HEK293 (cell line): ENCODE data around the gene CTNNBL1.

ENCODE experiments used
- CTCF ChIA-PET: fragments of 350-600 bp; formaldehyde crosslinking; extraction: SDS; loops from one replicate; lab custom pipeline; 2021; ENCODE audit warnings: antibody characterized with exemption; lab: Yijun Ruan, JAX
- POLR2A ChIA-PET: fragments of 300-600 bp; formaldehyde crosslinking; extraction: SDS; loops from one replicate; lab custom pipeline; 2020; ENCODE audit warnings: antibody characterized with exemption, inconsistent platforms; lab: Yijun Ruan, JAX
- H3K27ac ChIP-seq: fragments of 200-500 bp; sonication (Bioruptor generic); 2 replicates; pipeline ENCODE4 v1.5.1; 2014; ENCODE audit warnings: low read depth, low read length, control low read depth, inconsistent platforms; ENCODE audit errors: extremely low read depth
- H3K36me3 ChIP-seq, 2 experiments: fragments of 200-500 bp in 1 of 2; sonication (Bioruptor generic) in 1 of 2; 1 replicate in 1 of 2; 2 replicates in 1 of 2; pipeline ENCODE4 v1.5.1; 2014 to 2017; ENCODE audit warnings: inconsistent platforms in 2 of 2, low read length in 2 of 2; ENCODE audit not compliant: control insufficient read depth in 2 of 2, insufficient read depth in 1 of 2
- H3K4me1 ChIP-seq: fragments of 200-500 bp; sonication (Bioruptor generic); 2 replicates; pipeline ENCODE4 v1.5.1; 2014; ENCODE audit warnings: mild to moderate bottlenecking, low read length, inconsistent platforms; ENCODE audit not compliant: control insufficient read depth, insufficient read depth
- H3K4me3 ChIP-seq: 2 replicates; pipeline ENCODE4 v1.5.1; 2011; ENCODE audit warnings: low read depth, mild to moderate bottlenecking, control low read depth, low read length, moderate library complexity
- H3K9me3 ChIP-seq: fragments of 200-500 bp; sonication (Bioruptor generic); 2 replicates; pipeline ENCODE4 v1.5.1; 2014; ENCODE audit warnings: low read depth, low read length, inconsistent platforms; ENCODE audit not compliant: control insufficient read depth, insufficient read depth
- EGR2 ChIP-seq: fragments of 450-650 bp; formaldehyde crosslinking; IDR thresholded peaks from 2 replicates; pipeline ENCODE4 v1.5.1; 2016; ENCODE audit warnings: low read depth, missing biosample characterization, missing genetic modification characterization
- HOXC10 ChIP-seq: sonication (generic); formaldehyde crosslinking; IDR thresholded peaks from 2 replicates; pipeline ENCODE4 v1.8.1; 2023; ENCODE audit warnings: mild to moderate bottlenecking, missing genetic modification reagents
- SP2 ChIP-seq: fragments of 450-650 bp; formaldehyde crosslinking; IDR thresholded peaks from 2 replicates; pipeline ENCODE4 v1.5.1; 2016; ENCODE audit warnings: missing biosample characterization, missing genetic modification characterization
- YY1 ChIP-seq: fragments of 450-650 bp; formaldehyde crosslinking; IDR thresholded peaks from 2 replicates; pipeline ENCODE4 v1.5.1; 2018; ENCODE audit warnings: missing biosample characterization, missing genetic modification characterization
- ZBTB1 ChIP-seq: fragments of 450-650 bp; formaldehyde crosslinking; IDR thresholded peaks from 2 replicates; pipeline ENCODE4 v1.5.1; 2016; ENCODE audit warnings: missing biosample characterization, missing genetic modification characterization
- ZBTB21 ChIP-seq: fragments of 450-650 bp; formaldehyde crosslinking; IDR thresholded peaks from 2 replicates; pipeline ENCODE4 v1.5.1; 2017; ENCODE audit warnings: missing biosample characterization, missing genetic modification characterization
- ZBTB49 ChIP-seq: fragments of 450-650 bp; formaldehyde crosslinking; IDR thresholded peaks from 2 replicates; pipeline ENCODE4 v1.5.1; 2016; ENCODE audit warnings: missing biosample characterization, missing genetic modification characterization, low read depth
- ZFP37 ChIP-seq: fragments of 450-650 bp; formaldehyde crosslinking; IDR thresholded peaks from 2 replicates; pipeline ENCODE4 v1.5.1; 2016; ENCODE audit warnings: missing biosample characterization, missing genetic modification characterization
- ZNF133 ChIP-seq: fragments of 450-650 bp; formaldehyde crosslinking; IDR thresholded peaks from 2 replicates; pipeline ENCODE4 v1.5.1; 2016; ENCODE audit warnings: missing biosample characterization, missing genetic modification characterization
- ZNF138 ChIP-seq: fragments of 450-650 bp; formaldehyde crosslinking; IDR thresholded peaks from 2 replicates; pipeline ENCODE4 v1.5.1; 2016; ENCODE audit warnings: missing biosample characterization, missing genetic modification characterization, borderline replicate concordance
- ZNF146 ChIP-seq: fragments of 450-650 bp; formaldehyde crosslinking; IDR thresholded peaks from 2 replicates; pipeline ENCODE4 v1.5.1; 2016; ENCODE audit warnings: missing biosample characterization, missing genetic modification characterization
- ZNF157 ChIP-seq: fragments of 450-650 bp; formaldehyde crosslinking; IDR thresholded peaks from 2 replicates; pipeline ENCODE4 v1.5.1; 2016; ENCODE audit warnings: missing biosample characterization, missing genetic modification characterization
- ZNF184 ChIP-seq: fragments of 450-650 bp; IDR thresholded peaks from 2 replicates; pipeline ENCODE4 v1.5.1; 2018; ENCODE audit warnings: missing biosample characterization, mild to moderate bottlenecking, missing genetic modification characterization
- ZNF248 ChIP-seq: fragments of 450-650 bp; formaldehyde crosslinking; IDR thresholded peaks from 2 replicates; pipeline ENCODE4 v1.5.1; 2017; ENCODE audit warnings: missing biosample characterization, missing genetic modification characterization
- ZNF266 ChIP-seq: fragments of 450-650 bp; formaldehyde crosslinking; IDR thresholded peaks from 2 replicates; pipeline ENCODE4 v1.5.1; 2016; ENCODE audit warnings: missing biosample characterization, missing genetic modification characterization, low read depth
- ZNF292 ChIP-seq: fragments of 450-650 bp; formaldehyde crosslinking; IDR thresholded peaks from 2 replicates; pipeline ENCODE4 v1.5.1; 2016; ENCODE audit warnings: low read depth, missing biosample characterization, missing genetic modification characterization, borderline replicate concordance
- ZNF391 ChIP-seq: fragments of 450-650 bp; formaldehyde crosslinking; IDR thresholded peaks from 2 replicates; pipeline ENCODE4 v1.5.1; 2016; ENCODE audit warnings: low read depth, missing biosample characterization, missing genetic modification characterization, borderline replicate concordance
- ZNF426 ChIP-seq: fragments of 450-650 bp; formaldehyde crosslinking; IDR thresholded peaks from 2 replicates; pipeline ENCODE4 v1.5.1; 2017; ENCODE audit warnings: missing biosample characterization, missing genetic modification characterization, mild to moderate bottlenecking, inconsistent platforms, moderate library complexity
- ZNF433 ChIP-seq: fragments of 450-650 bp; formaldehyde crosslinking; IDR thresholded peaks from 2 replicates; pipeline ENCODE4 v1.5.1; 2016; ENCODE audit warnings: missing biosample characterization, missing genetic modification characterization, low read depth
- ZNF510 ChIP-seq: fragments of 450-650 bp; formaldehyde crosslinking; IDR thresholded peaks from 2 replicates; pipeline ENCODE4 v1.5.1; 2018; ENCODE audit warnings: mild to moderate bottlenecking, missing genetic modification characterization, missing biosample characterization; ENCODE audit not compliant: insufficient replicate concordance
- ZNF600 ChIP-seq: fragments of 450-650 bp; formaldehyde crosslinking; IDR thresholded peaks from 2 replicates; pipeline ENCODE4 v1.5.1; 2016; ENCODE audit warnings: missing biosample characterization, missing genetic modification characterization
- ZNF660 ChIP-seq: fragments of 450-650 bp; IDR thresholded peaks from 2 replicates; pipeline ENCODE4 v1.5.1; 2018; ENCODE audit warnings: missing biosample characterization, mild to moderate bottlenecking, missing genetic modification characterization
- ZNF76 ChIP-seq: fragments of 450-650 bp; formaldehyde crosslinking; IDR thresholded peaks from 2 replicates; pipeline ENCODE4; 2016; ENCODE audit warnings: low read depth, missing biosample characterization, missing genetic modification characterization, borderline replicate concordance
- ZXDB ChIP-seq: fragments of 450-650 bp; formaldehyde crosslinking; IDR thresholded peaks from 2 replicates; pipeline ENCODE4 v1.5.1; 2016; ENCODE audit warnings: missing biosample characterization, missing genetic modification characterization
- TF ChIP-seq, protein P1 (sequence below): fragments of 450-650 bp; formaldehyde crosslinking; IDR thresholded peaks from 2 replicates; pipeline ENCODE4 v1.5.1; 2016; ENCODE audit warnings: missing biosample characterization, missing genetic modification characterization
- TF ChIP-seq, protein P2 (sequence below): fragments of 450-650 bp; formaldehyde crosslinking; optimal IDR thresholded peaks from 2 replicates; pipeline ENCODE3; 2016; ENCODE audit warnings: missing biosample characterization, mild to moderate bottlenecking, missing genetic modification characterization
- TF ChIP-seq, protein P3 (sequence below): fragments of 450-650 bp; formaldehyde crosslinking; IDR thresholded peaks from 2 replicates; pipeline ENCODE4 v1.5.1; 2016; ENCODE audit warnings: missing biosample characterization, missing genetic modification characterization

Gene CTNNBL1

GRCh38 chr20:37907330-37907676 is 213.5 kb downstream of the CTNNBL1 start:
- Histone ChIP-seq H3K27ac (no peak overlapping the region), H3K9me3 (no peaks in the 10 kb centered on the region), H3K4me1 (peaks cover 9% of the 10 kb centered on the region), H3K4me3 (no peak overlapping the region), H3K36me3 (no peaks in the 10 kb centered on the region)
- TF ChIP-seq ZNF138 (tag by site-specific recombination) (no peak), EGR2 (tag by site-specific recombination) (peak; percentile 88; the same call in 1 of the 2 replicates)
- POLR2A ChIA-PET = no interaction called here
- CTCF ChIA-PET = interaction anchor here (1.1 to 1.9 kb wide), 3 partner anchors 17 to 342 kb away, joined by 3 to 6 read pairs (median 4); no protein-coding TSS in a partner anchor

GRCh38 chr20:37907677-37908401 is 214.0 kb downstream of the CTNNBL1 start:
- ChIA-PET POLR2A (no interaction called here), CTCF (interaction anchor here (0.6 to 1.9 kb wide), 5 partner anchors 16 to 342 kb away, joined by 3 to 6 read pairs (median 4); no protein-coding TSS in a partner anchor)
- H3K4me3 ChIP-seq = no peak overlapping the region
- H3K36me3 ChIP-seq = no peaks in the 10 kb centered on the region
- no peak overlapping the region for H3K27ac ChIP-seq
- peaks cover 9% of the 10 kb centered on the region for H3K4me1 ChIP-seq
- H3K9me3 ChIP-seq = no peaks in the 10 kb centered on the region
- no peak for TF ChIP-seq ZNF184
- TF ChIP-seq, protein P1, sequence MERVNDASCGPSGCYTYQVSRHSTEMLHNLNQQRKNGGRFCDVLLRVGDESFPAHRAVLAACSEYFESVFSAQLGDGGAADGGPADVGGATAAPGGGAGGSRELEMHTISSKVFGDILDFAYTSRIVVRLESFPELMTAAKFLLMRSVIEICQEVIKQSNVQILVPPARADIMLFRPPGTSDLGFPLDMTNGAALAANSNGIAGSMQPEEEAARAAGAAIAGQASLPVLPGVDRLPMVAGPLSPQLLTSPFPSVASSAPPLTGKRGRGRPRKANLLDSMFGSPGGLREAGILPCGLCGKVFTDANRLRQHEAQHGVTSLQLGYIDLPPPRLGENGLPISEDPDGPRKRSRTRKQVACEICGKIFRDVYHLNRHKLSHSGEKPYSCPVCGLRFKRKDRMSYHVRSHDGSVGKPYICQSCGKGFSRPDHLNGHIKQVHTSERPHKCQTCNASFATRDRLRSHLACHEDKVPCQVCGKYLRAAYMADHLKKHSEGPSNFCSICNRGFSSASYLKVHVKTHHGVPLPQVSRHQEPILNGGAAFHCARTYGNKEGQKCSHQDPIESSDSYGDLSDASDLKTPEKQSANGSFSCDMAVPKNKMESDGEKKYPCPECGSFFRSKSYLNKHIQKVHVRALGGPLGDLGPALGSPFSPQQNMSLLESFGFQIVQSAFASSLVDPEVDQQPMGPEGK = peak; percentile 51
- peak; percentile 89 for TF ChIP-seq ZNF600
- TF ChIP-seq ZBTB21 = no peak
- TF ChIP-seq ZNF426 = no peak
- TF ChIP-seq YY1 = no peak
- no peak for TF ChIP-seq ZNF248 (tag by site-specific recombination)
- TF ChIP-seq, protein P2, sequence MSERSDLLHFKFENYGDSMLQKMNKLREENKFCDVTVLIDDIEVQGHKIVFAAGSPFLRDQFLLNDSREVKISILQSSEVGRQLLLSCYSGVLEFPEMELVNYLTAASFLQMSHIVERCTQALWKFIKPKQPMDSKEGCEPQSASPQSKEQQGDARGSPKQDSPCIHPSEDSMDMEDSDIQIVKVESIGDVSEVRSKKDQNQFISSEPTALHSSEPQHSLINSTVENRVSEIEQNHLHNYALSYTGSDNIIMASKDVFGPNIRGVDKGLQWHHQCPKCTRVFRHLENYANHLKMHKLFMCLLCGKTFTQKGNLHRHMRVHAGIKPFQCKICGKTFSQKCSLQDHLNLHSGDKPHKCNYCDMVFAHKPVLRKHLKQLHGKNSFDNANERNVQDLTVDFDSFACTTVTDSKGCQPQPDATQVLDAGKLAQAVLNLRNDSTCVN = no peak
- TF ChIP-seq ZNF433 (tag by site-specific recombination) = no peak
- TF ChIP-seq, protein P3, sequence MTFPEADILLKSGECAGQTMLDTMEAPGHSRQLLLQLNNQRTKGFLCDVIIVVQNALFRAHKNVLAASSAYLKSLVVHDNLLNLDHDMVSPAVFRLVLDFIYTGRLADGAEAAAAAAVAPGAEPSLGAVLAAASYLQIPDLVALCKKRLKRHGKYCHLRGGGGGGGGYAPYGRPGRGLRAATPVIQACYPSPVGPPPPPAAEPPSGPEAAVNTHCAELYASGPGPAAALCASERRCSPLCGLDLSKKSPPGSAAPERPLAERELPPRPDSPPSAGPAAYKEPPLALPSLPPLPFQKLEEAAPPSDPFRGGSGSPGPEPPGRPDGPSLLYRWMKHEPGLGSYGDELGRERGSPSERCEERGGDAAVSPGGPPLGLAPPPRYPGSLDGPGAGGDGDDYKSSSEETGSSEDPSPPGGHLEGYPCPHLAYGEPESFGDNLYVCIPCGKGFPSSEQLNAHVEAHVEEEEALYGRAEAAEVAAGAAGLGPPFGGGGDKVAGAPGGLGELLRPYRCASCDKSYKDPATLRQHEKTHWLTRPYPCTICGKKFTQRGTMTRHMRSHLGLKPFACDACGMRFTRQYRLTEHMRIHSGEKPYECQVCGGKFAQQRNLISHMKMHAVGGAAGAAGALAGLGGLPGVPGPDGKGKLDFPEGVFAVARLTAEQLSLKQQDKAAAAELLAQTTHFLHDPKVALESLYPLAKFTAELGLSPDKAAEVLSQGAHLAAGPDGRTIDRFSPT (tag by site-specific recombination) = no peak
- no peak for TF ChIP-seq ZNF510 (tag by site-specific recombination)
- no peak for TF ChIP-seq SP2
- TF ChIP-seq ZNF76 (tag by site-specific recombination) = no peak
- TF ChIP-seq ZBTB49 = no peak
- TF ChIP-seq HOXC10 (CRISPR knock-in tag) = no peak
- TF ChIP-seq ZNF133 (tag by site-specific recombination) = no peak
- no peak for TF ChIP-seq ZNF391 (tag by site-specific recombination)
- TF ChIP-seq ZNF157 (tag by site-specific recombination) = no peak
- no peak for TF ChIP-seq ZXDB (tag by site-specific recombination)
- TF ChIP-seq ZFP37 (tag by site-specific recombination) = no peak
- no peak for TF ChIP-seq ZNF292 (tag by site-specific recombination)
- TF ChIP-seq ZNF146 (tag by site-specific recombination) = no peak
- no peak for TF ChIP-seq ZNF660 (tag by site-specific recombination)
- TF ChIP-seq ZBTB1 (tag by site-specific recombination) = no peak
- TF ChIP-seq ZNF266 (tag by site-specific recombination) = no peak
